ENCODE data around the gene SHROOM2.
A peak's percentile ranks its signal among the peaks of the same experiment; 100 is the strongest.
"Not testable (repeated sequence)": the region's sequence is repeated elsewhere in the genome, so short reads cannot be mapped to it uniquely, and the experiment has no call there.

The SHROOM2 gene

GRCh38 chrX:9785944-9786797, at the start of gene SHROOM2:
Gene SHROOM2 (plus strand): TSS chrX:9786429. CDS start chrX:9786546, 117 bp downstream.
- peak; percentile 38 for DNase-seq (ENCODE audit: low spot score)

- no peak for DNase-seq (ENCODE audit: low spot score)
Measured at GRCh38 chrX:9737363-9737762, 48.9 kb upstream of the SHROOM2 start.

DNA sequence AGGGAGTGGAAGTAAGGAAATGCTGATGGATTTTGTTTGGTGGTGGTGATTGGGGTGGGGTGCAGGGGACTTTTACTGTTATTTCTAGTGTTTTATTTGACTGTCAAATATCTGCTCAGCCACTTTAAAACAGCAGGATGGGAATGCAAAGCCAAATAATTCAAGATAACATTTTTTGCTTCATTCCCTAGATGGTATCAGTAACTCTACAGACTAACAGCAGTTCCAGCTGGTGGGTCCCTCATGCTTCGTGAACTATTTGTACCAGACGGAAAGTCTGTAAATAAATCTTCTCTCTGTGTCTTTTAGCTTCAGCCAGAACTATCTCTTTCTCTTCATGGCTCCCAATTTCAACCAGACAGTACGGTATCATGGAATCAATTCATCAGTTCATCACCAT, 48.1 kb upstream of the SHROOM2 start:
- no peak for DNase-seq (ENCODE audit: low spot score)

DNA sequence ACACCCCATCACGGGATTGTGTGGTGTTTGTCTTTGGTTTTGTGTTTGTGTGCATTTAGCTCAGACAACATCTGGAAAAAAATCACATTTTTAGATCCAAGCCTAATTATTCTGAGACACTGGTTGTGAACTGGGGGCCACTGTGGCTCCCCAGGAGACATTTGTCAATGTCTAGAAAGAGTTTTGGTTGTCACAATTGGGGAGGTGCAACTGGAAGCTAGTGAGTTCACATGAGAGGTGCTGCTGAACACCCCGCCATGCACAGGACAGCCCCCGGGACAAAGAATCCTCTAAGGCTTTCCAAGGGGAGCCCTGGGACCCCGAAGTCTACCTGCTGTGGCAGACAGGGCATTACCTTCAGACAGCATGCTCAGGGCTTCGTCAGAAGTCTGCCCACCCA, 47.1 kb upstream of the SHROOM2 start:
- DNase-seq (ENCODE audit: low spot score): no peak

DNA sequence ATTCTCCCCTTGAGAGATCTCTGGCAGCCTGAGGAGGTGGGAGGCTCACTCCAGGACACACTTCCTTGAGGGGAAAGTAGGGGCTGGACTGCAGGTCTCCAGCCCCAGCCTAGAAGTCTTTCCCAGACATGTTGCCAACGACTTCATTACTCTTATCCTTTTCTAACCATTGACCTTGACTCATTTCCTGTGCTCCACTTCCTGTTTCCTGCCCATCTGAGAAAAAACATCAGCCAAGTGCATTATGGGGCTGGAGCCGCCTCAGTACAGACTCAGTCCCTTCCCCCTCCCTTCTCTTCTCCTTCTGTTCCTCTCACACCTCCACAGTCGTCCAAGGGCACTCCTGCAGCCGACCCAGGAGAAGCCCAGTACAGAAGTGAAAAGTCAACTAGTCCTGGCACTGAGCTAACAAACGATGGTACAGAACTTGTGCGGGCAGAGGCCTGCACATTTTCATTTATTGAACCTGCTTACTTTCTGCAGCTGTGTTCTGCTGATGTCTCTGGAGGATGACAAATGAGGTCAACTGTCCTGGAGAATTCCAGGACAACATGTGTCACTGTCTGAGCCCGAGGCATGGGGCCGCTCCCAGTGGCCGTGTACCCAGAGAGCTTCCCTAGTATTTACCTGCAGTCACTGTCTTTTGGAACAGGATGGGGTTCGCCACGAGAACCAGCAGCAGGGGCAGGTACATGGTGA, 40.7 kb upstream of the SHROOM2 start:
- DNase-seq (ENCODE audit: low spot score): no peak

GRCh38 chrX:9746148-9746888, 39.9 kb upstream of the SHROOM2 start:
- no peak for DNase-seq (ENCODE audit: low spot score)

DNA sequence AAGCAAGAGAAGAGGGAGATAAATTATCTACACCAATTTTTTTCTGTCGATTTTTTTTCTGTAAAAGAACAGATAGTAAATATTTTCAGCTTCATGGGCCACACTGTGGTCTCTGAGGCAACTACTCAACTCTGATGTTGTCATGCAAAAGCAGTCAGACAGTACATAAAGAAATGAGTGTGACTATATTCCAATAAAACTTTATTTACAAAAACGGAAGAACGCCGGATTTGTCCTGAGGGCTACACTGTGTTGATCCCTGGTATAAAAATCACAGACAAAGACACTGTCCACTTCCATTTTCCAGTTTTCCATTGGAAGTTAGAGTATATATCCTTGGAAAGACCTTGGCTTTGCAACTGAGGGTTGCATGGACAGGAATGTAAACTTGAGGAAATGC, 38.6 kb upstream of the SHROOM2 start:
- no peak for DNase-seq (ENCODE audit: low spot score)

GRCh38 chrX:9749146-9749692, 37.0 kb upstream of the SHROOM2 start:
- no peak for DNase-seq (ENCODE audit: low spot score)

- DNase-seq (ENCODE audit: low spot score): no peak
Measured at GRCh38 chrX:9757366-9757765, 28.9 kb upstream of the SHROOM2 start.

DNA sequence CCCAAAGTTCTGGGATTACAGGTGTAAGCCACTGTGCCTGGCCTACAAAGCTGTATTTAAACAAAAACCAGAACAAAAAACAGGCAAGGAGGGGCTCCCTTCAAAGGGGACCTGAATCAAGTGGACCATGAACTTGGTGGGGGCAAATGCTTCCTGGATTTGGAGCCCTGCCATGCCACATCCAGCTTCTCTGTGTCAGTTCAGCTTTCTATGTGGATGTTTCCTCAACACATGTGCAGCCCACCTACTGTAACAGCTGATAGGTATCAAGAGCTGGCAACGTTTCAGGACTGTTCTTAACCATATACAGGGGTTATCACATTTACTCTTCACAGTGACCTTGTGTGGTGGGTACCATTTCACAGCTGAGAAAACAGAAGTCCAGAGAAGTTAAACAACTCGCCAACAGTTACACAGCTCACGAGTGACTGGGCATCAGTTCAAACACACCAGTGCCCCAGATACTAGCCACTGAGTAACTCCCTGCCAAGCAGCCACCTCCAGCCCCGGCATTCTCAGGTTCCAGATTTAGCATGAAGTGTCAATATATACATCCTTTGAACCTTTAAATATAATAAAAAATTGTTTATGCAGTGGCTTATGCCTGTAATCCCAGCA, 28.1 kb upstream of the SHROOM2 start:
- DNase-seq (ENCODE audit: low spot score): no peak

- no peak for DNase-seq (ENCODE audit: low spot score)
Measured at GRCh38 chrX:9759337-9759736, 26.9 kb upstream of the SHROOM2 start.

DNA sequence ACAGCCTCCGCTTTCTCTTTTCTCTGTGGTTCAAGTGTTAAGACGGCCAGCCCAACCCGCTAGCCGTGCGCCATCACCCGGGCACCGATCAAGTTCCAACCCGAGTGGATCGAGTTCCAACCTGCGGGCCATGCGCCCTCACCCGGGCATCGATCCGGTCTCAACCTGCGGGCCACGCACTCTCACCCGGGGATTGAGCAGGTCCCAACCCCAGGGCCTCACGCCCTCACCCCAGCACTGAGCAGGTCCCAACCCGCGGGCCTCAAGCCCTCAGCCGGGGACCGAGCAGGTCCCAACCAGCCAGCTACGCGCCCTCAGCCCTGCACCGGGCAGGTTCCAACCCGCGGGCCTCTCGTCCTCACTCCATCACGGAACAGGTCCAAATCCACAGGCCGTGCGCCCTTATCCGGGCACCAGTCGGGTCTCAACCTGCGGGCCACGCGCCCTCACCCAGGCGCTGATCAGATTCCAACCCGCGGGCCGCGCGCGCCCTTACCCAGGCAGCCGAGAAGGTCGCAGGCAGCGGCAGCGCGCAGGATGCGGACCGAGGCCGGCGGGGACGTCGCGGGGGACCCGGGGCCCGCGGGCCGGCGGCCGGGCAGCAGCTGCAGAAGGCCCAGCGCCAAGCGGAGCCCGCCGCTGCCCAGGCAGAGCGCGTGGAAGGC, 21.0 kb upstream of the SHROOM2 start:
- DNase-seq (ENCODE audit: low spot score): no peak

GRCh38 chrX:9765737-9766097, 20.5 kb upstream of the SHROOM2 start, which contains the start of gene GPR143:
Gene GPR143 (minus strand): TSS chrX:9765847. CDS start chrX:9765817, 30 bp downstream.
- no peak for DNase-seq (ENCODE audit: low spot score)

- no peak for DNase-seq (ENCODE audit: low spot score)
Measured at GRCh38 chrX:9767375-9767774, 18.9 kb upstream of the SHROOM2 start.

DNA sequence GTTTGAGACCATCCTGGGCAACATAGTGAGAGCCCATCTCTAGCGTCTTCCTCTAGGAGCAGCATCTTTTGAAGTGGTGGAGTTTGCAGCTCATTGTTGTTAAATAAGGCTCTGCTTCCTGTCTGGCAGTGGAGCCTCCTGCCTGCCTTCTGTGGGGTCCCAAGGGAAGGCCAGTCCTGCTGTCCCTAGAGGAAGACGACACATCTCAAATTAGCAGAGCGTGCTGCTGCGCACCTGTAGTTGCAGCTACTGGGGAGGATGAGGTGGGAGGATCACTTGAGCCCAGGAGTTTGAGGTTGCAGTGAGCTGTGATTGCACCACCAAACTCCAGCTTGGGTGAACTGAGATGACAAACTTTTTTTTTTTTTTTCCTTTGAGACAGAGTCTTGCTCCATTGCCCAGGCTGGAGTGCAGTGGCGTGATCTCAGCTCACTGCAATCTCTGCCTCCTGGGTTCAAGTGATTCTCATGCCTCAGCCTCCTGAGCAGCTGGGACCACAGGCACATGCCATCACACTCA, 17.8 kb upstream of the SHROOM2 start:
- DNase-seq (ENCODE audit: low spot score): not testable (repeated sequence)

DNA sequence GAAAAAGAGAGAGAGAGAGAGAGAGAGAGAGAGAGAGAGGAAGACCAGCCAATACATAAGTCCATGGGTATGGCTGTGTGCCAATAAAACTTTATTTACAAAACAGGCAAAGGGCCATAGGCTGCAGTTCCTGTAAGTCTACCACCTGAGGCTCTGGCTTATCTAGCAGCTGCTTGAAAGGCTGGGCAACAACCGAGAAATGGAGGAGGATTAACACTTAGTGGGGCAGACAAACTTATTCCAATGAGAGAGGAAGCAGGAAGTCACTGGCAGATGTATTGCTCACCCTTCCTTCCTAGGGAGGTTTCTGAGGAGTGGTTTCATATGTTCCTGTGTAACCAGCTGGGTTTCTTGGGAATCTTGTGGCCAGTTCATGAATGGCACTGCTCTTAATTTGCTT, 15.9 kb upstream of the SHROOM2 start:
- no peak for DNase-seq (ENCODE audit: low spot score)

GRCh38 chrX:9772943-9773342, 13.3 kb upstream of the SHROOM2 start:
- no peak for DNase-seq (ENCODE audit: low spot score)

DNA sequence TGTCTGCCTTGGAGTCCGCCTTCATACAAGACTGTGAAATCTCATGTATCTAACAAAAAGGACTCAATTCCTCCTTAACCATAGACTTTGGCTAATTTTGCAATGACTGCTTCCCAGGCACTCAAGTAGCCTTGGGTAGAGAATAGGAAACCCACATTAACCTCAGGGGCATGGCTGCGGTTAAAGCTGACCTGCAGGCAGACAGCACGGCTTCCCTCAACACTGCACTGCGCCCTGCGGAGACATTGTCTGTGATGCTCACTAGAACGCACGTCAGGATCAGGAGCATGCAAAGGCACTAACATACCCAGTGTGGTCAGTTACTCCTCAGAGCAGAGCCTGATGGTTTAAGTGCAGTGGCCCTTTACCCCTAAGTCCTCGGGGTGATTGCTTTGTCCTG, 10.3 kb upstream of the SHROOM2 start:
- no peak for DNase-seq (ENCODE audit: low spot score)

- no peak for DNase-seq (ENCODE audit: low spot score)
Measured at GRCh38 chrX:9781941-9782340, 4.3 kb upstream of the SHROOM2 start.

DNA sequence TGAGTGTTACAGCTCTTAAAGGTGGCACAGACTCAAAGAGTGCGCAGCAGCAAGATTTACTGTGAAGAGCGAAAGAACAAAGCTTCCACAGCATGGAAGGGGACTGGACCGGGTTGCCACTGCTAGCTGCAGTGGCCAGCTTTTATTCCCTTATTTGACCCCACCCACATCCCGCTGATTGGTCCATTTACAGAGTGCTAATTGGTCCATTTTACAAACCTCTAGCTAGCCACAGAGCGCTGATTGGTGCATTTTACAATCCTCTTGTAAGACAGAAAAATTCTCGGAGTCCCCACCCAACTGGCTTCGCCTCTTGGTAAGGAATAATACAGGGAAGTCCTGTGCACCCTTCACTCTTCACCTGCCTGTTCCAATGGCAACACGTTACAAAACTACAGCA, 1.9 kb upstream of the SHROOM2 start:
- no peak for DNase-seq (ENCODE audit: low spot score)

GRCh38 chrX:9785254-9785943, 830 bp upstream of the SHROOM2 start:
- no peak for DNase-seq (ENCODE audit: low spot score)
